HL-60/S4 treated with retinoic acid at 250 ng/mL for 4 days and 3 days (cell line): ENCODE results near the gene ZNF330.

Source experiments
- in situ Hi-C: fragments of 300-500 bp; cut with MboI; formaldehyde crosslinking; loops from 2 replicates; pipeline ENCODE4 v1.7.0; 2022; ENCODE audit warnings: low sequenced_read_pairs

Gene ZNF330

GRCh38 chr4:141229408-141230101, 8.9 kb downstream of the ZNF330 start:
- in situ Hi-C loops = no loop called here

- in situ Hi-C loops = no loop called here
Measured at GRCh38 chr4:141233673-141234072, 13.0 kb downstream of the ZNF330 start.

- in situ Hi-C loops = no loop called here
Measured at GRCh38 chr4:141238186-141238585, 17.5 kb downstream of the ZNF330 start.

GRCh38 chr4:141240259-141240658, 19.6 kb downstream of the ZNF330 start:
- in situ Hi-C loops = no loop called here

GRCh38 chr4:141240671-141241070, 20.0 kb downstream of the ZNF330 start:
- in situ Hi-C loops = no loop called here

- in situ Hi-C loops = no loop called here
Measured at GRCh38 chr4:141241986-141242385, 21.3 kb downstream of the ZNF330 start.

GRCh38 chr4:141244419-141244818, 23.7 kb downstream of the ZNF330 start:
- in situ Hi-C loops = no loop called here

GRCh38 chr4:141246243-141246642, 25.5 kb downstream of the ZNF330 start:
- in situ Hi-C loops = no loop called here

- in situ Hi-C loops = no loop called here
Measured at GRCh38 chr4:141246683-141247429, 26.2 kb downstream of the ZNF330 start.

- in situ Hi-C loops = no loop called here
Measured at GRCh38 chr4:141247430-141247780, 26.7 kb downstream of the ZNF330 start.

- in situ Hi-C loops = no loop called here
Measured at GRCh38 chr4:141248029-141248428, 27.3 kb downstream of the ZNF330 start.

GRCh38 chr4:141248486-141248885, 27.8 kb downstream of the ZNF330 start:
- in situ Hi-C loops = no loop called here

- in situ Hi-C loops = no loop called here
Measured at GRCh38 chr4:141254326-141254725, 33.6 kb downstream of the ZNF330 start.

- in situ Hi-C loops = no loop called here
Measured at GRCh38 chr4:141255016-141255415, 34.3 kb downstream of the ZNF330 start.

GRCh38 chr4:141258558-141258957, 37.9 kb downstream of the ZNF330 start:
- in situ Hi-C loops = no loop called here

GRCh38 chr4:141275834-141276233, 55.1 kb downstream of the ZNF330 start:
- in situ Hi-C loops = no loop called here

- in situ Hi-C loops = no loop called here
Measured at GRCh38 chr4:141283152-141283551, 62.5 kb downstream of the ZNF330 start.

GRCh38 chr4:141283563-141283962, 62.9 kb downstream of the ZNF330 start:
- in situ Hi-C loops = no loop called here
